Measurements from ENCODE around the gene ARPC5.

Gene ARPC5

GRCh38 chr1:183645531-183645930 lies 9.9 kb upstream of the ARPC5 start:
- no peaks in the 10 kb centered on the region for H3K36me3 ChIP-seq (ENCODE audit: insufficient read depth, low read length)
- H3K4me3 ChIP-seq (ENCODE audit: low read depth, low read length), result no peak overlapping the region
- H2AFZ ChIP-seq (ENCODE audit: low read length, unreplicated experiment), result no peak overlapping the region
- H3K79me2 ChIP-seq (ENCODE audit: control insufficient read depth, insufficient read depth, low read length, unreplicated experiment), result no peaks in the 10 kb centered on the region
- no peaks in the 10 kb centered on the region for H3K4me1 ChIP-seq (ENCODE audit: control insufficient read depth, insufficient read depth, low read length, unreplicated experiment)
- no peaks in the 10 kb centered on the region for H3K27me3 ChIP-seq (ENCODE audit: insufficient read depth, low read length)
- no peak overlapping the region for H3K27ac ChIP-seq (ENCODE audit: low read depth, low read length)

GRCh38 chr1:183642166-183642565 lies 6.6 kb upstream of the ARPC5 start:
- peaks cover 9% of the 10 kb centered on the region for H3K4me1 ChIP-seq (ENCODE audit: control insufficient read depth, insufficient read depth, low read length, unreplicated experiment)
- peaks cover 4% of the 10 kb centered on the region for H3K79me2 ChIP-seq (ENCODE audit: control insufficient read depth, insufficient read depth, low read length, unreplicated experiment)
- H3K36me3 ChIP-seq (ENCODE audit: insufficient read depth, low read length), result no peaks in the 10 kb centered on the region
- no peak overlapping the region for H2AFZ ChIP-seq (ENCODE audit: low read length, unreplicated experiment)
- no peak overlapping the region for H3K27ac ChIP-seq (ENCODE audit: low read depth, low read length)
- no peak overlapping the region for H3K4me3 ChIP-seq (ENCODE audit: low read depth, low read length)
- no peaks in the 10 kb centered on the region for H3K27me3 ChIP-seq (ENCODE audit: insufficient read depth, low read length)

- no peak overlapping the region for H3K27ac ChIP-seq (ENCODE audit: low read depth, low read length)
- H2AFZ ChIP-seq (ENCODE audit: low read length, unreplicated experiment), result no peak overlapping the region
- H3K4me1 ChIP-seq (ENCODE audit: control insufficient read depth, insufficient read depth, low read length, unreplicated experiment), result peaks cover 13% of the 10 kb centered on the region
- no peaks in the 10 kb centered on the region for H3K36me3 ChIP-seq (ENCODE audit: insufficient read depth, low read length)
- H3K4me3 ChIP-seq (ENCODE audit: low read depth, low read length), result no peak overlapping the region
- H3K27me3 ChIP-seq (ENCODE audit: insufficient read depth, low read length), result no peaks in the 10 kb centered on the region
- peaks cover 14% of the 10 kb centered on the region for H3K79me2 ChIP-seq (ENCODE audit: control insufficient read depth, insufficient read depth, low read length, unreplicated experiment)
Measured at GRCh38 chr1:183640193-183640592, 4.6 kb upstream of the ARPC5 start.

GRCh38 chr1:183638649-183639387 lies 3.2 kb upstream of the ARPC5 start:
- Histone ChIP-seq H3K27me3 (ENCODE audit: insufficient read depth, low read length) (no peaks in the 10 kb centered on the region), H3K4me1 (ENCODE audit: control insufficient read depth, insufficient read depth, low read length, unreplicated experiment) (peaks cover 13% of the 10 kb centered on the region), H3K79me2 (ENCODE audit: control insufficient read depth, insufficient read depth, low read length, unreplicated experiment) (peaks cover 28% of the 10 kb centered on the region), H3K4me3 (ENCODE audit: low read depth, low read length) (no peak overlapping the region), H2AFZ (ENCODE audit: low read length, unreplicated experiment) (no peak overlapping the region), H3K27ac (ENCODE audit: low read depth, low read length) (no peak overlapping the region), H3K36me3 (ENCODE audit: insufficient read depth, low read length) (no peaks in the 10 kb centered on the region)

GRCh38 chr1:183636783-183637182 lies 1.2 kb upstream of the ARPC5 start:
- H3K4me3 ChIP-seq (ENCODE audit: low read depth, low read length), result peak overlapping the region; percentile 92
- H3K79me2 ChIP-seq (ENCODE audit: control insufficient read depth, insufficient read depth, low read length, unreplicated experiment), result peaks cover 48% of the 10 kb centered on the region
- no peaks in the 10 kb centered on the region for H3K27me3 ChIP-seq (ENCODE audit: insufficient read depth, low read length)
- peaks cover 14% of the 10 kb centered on the region for H3K4me1 ChIP-seq (ENCODE audit: control insufficient read depth, insufficient read depth, low read length, unreplicated experiment)
- H2AFZ ChIP-seq (ENCODE audit: low read length, unreplicated experiment), result peak overlapping the region; percentile 80
- peak overlapping the region; percentile 38; the same call in 1 of the 2 replicates for H3K27ac ChIP-seq (ENCODE audit: low read depth, low read length)
- 0 out of 2 replicates have a peak, but pooled peaks cover 2% of the 10 kb centered on the region for H3K36me3 ChIP-seq (ENCODE audit: insufficient read depth, low read length)

GRCh38 chr1:183636334-183636682 lies 725 bp upstream of the ARPC5 start:
- peaks cover 52% of the 10 kb centered on the region for H3K79me2 ChIP-seq (ENCODE audit: control insufficient read depth, insufficient read depth, low read length, unreplicated experiment)
- H3K4me1 ChIP-seq (ENCODE audit: control insufficient read depth, insufficient read depth, low read length, unreplicated experiment), result peaks cover 16% of the 10 kb centered on the region
- peak overlapping the region; percentile 38; the same call in 1 of the 2 replicates for H3K27ac ChIP-seq (ENCODE audit: low read depth, low read length)
- H2AFZ ChIP-seq (ENCODE audit: low read length, unreplicated experiment), result peak overlapping the region; percentile 80
- 0 out of 2 replicates have a peak, but pooled peaks cover 4% of the 10 kb centered on the region for H3K36me3 ChIP-seq (ENCODE audit: insufficient read depth, low read length)
- H3K27me3 ChIP-seq (ENCODE audit: insufficient read depth, low read length), result no peaks in the 10 kb centered on the region
- H3K4me3 ChIP-seq (ENCODE audit: low read depth, low read length), result peak overlapping the region; percentile 92

- Histone ChIP-seq H3K4me1 (ENCODE audit: control insufficient read depth, insufficient read depth, low read length, unreplicated experiment) (peaks cover 24% of the 10 kb centered on the region), H2AFZ (ENCODE audit: low read length, unreplicated experiment) (no peak overlapping the region), H3K27ac (ENCODE audit: low read depth, low read length) (peak overlapping the region; percentile 77), H3K27me3 (ENCODE audit: insufficient read depth, low read length) (no peaks in the 10 kb centered on the region), H3K79me2 (ENCODE audit: control insufficient read depth, insufficient read depth, low read length, unreplicated experiment) (peaks cover 63% of the 10 kb centered on the region), H3K4me3 (ENCODE audit: low read depth, low read length) (peak overlapping the region; percentile 92), H3K36me3 (ENCODE audit: insufficient read depth, low read length) (peaks cover 11% of the 10 kb centered on the region)
Measured at GRCh38 chr1:183635099-183635605, 431 bp downstream of the ARPC5 start.

- no peaks in the 10 kb centered on the region for H3K27me3 ChIP-seq (ENCODE audit: insufficient read depth, low read length)
- H3K27ac ChIP-seq (ENCODE audit: low read depth, low read length), result peak overlapping the region; percentile 77
- peaks cover 67% of the 10 kb centered on the region for H3K79me2 ChIP-seq (ENCODE audit: control insufficient read depth, insufficient read depth, low read length, unreplicated experiment)
- H3K4me3 ChIP-seq (ENCODE audit: low read depth, low read length), result peak overlapping the region; percentile 92
- no peak overlapping the region for H2AFZ ChIP-seq (ENCODE audit: low read length, unreplicated experiment)
- H3K4me1 ChIP-seq (ENCODE audit: control insufficient read depth, insufficient read depth, low read length, unreplicated experiment), result peaks cover 29% of the 10 kb centered on the region
- peaks cover 15% of the 10 kb centered on the region for H3K36me3 ChIP-seq (ENCODE audit: insufficient read depth, low read length)
Measured at GRCh38 chr1:183634429-183635065, 1.0 kb downstream of the ARPC5 start.

- H3K27me3 ChIP-seq (ENCODE audit: insufficient read depth, low read length), result no peaks in the 10 kb centered on the region
- peak overlapping the region; percentile 92 for H3K4me3 ChIP-seq (ENCODE audit: low read depth, low read length)
- H2AFZ ChIP-seq (ENCODE audit: low read length, unreplicated experiment), result peak overlapping the region; percentile 4
- peaks cover 37% of the 10 kb centered on the region for H3K4me1 ChIP-seq (ENCODE audit: control insufficient read depth, insufficient read depth, low read length, unreplicated experiment)
- peaks cover 22% of the 10 kb centered on the region for H3K36me3 ChIP-seq (ENCODE audit: insufficient read depth, low read length)
- H3K27ac ChIP-seq (ENCODE audit: low read depth, low read length), result peak overlapping the region; percentile 77
- peaks cover 75% of the 10 kb centered on the region for H3K79me2 ChIP-seq (ENCODE audit: control insufficient read depth, insufficient read depth, low read length, unreplicated experiment)
Measured at GRCh38 chr1:183633676-183634343, 1.8 kb downstream of the ARPC5 start.

- H3K36me3 ChIP-seq (ENCODE audit: insufficient read depth, low read length), result peaks cover 24% of the 10 kb centered on the region
- no peak overlapping the region for H2AFZ ChIP-seq (ENCODE audit: low read length, unreplicated experiment)
- peaks cover 39% of the 10 kb centered on the region for H3K4me1 ChIP-seq (ENCODE audit: control insufficient read depth, insufficient read depth, low read length, unreplicated experiment)
- H3K27ac ChIP-seq (ENCODE audit: low read depth, low read length), result peak overlapping the region; percentile 77
- H3K79me2 ChIP-seq (ENCODE audit: control insufficient read depth, insufficient read depth, low read length, unreplicated experiment), result peaks cover 75% of the 10 kb centered on the region
- H3K27me3 ChIP-seq (ENCODE audit: insufficient read depth, low read length), result no peaks in the 10 kb centered on the region
- peak overlapping the region; percentile 92 for H3K4me3 ChIP-seq (ENCODE audit: low read depth, low read length)
Measured at GRCh38 chr1:183632964-183633363, 2.6 kb downstream of the ARPC5 start.

Data from ACC112 (cell line).